HL-60/S4 treated with retinoic acid at 250 ng/mL for 4 days and 3 days (cell line): ENCODE results near the gene CSMD2.

Experiments used
- in situ Hi-C: fragments of 300-500 bp; cut with MboI; formaldehyde crosslinking; loops from 2 replicates; pipeline ENCODE4 v1.7.0; 2022; ENCODE audit warnings: low sequenced_read_pairs

Gene CSMD2

GRCh38 chr1:33624991-33625870 lies 539.8 kb downstream of the CSMD2 start:
- in situ Hi-C loops = loop anchor here (25.0 kb wide), 2 partner anchors 538 to 987 kb away; partner anchors contain the start of gene AZIN2

DNA sequence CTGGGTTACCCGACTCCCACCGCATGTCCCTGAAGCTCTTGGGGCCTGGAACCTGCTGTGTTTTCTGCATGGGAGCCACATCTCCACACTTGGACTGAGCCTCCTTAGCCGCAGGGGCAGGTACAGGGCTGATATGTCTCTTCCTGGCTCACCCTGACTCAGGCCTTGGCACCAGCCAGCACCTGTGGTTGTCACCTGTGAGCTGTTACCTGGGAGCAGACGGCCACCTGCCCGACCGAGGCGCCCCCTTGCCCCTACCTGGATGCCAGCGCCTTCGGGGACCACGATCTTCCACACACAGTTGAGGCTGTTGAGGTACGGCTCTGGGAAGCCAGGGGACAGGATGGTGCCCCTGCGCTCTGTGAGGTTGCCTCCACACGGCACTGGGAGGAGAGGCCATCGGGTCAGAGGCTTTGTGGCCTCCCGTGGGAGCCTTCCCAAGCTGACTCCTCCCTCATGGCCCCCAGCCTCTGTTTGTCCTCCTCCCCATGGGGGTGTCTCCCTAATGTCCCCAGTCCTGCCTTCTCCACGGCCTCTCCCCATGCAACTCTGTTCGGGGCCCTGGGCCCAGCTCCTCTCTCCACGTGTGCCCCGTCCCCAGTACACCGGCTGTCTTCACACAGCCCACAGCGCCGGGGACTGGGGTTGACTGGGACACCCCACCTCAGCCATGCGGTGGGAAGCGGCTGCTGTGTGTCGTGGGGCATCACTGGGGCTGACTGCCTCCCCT lies 540.6 kb downstream of the CSMD2 start:
- in situ Hi-C loops = loop anchor here (25.0 kb wide), 1 partner anchor 537 kb away; the partner anchor contains the start of gene AZIN2

- in situ Hi-C loops = loop anchor here (25.0 kb wide), 1 partner anchor 537 kb away; the partner anchor contains the start of gene AZIN2
Measured at GRCh38 chr1:33623811-33624210, 541.2 kb downstream of the CSMD2 start.

DNA sequence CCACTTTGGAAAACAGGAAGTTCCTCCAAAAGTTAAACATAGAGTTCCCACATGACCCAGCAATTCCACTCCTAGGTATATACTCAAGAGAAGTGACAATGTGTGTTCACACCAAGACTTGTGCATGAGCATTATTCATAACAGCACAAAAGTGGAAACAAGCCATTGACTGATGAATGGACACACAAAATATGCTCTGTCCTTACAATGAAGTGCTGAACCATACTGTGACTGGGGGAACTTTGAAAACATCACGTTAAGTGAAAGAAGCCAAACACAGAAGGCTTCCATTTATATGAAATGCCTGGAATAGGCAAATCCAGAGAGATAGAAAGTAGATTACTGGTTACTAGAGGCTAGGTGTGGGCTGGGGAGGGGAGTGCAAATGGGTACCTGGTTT lies 542.3 kb downstream of the CSMD2 start:
- in situ Hi-C loops = loop anchor here (25.0 kb wide), 1 partner anchor 535 kb away; the partner anchor contains the start of gene AZIN2

GRCh38 chr1:33618636-33619035 lies 546.4 kb downstream of the CSMD2 start:
- in situ Hi-C loops = loop anchor here (25.0 kb wide), 1 partner anchor 531 kb away; the partner anchor contains the start of gene AZIN2

GRCh38 chr1:33617451-33617850 lies 547.6 kb downstream of the CSMD2 start:
- in situ Hi-C loops = loop anchor here (25.0 kb wide), 1 partner anchor 530 kb away; the partner anchor contains the start of gene AZIN2

DNA sequence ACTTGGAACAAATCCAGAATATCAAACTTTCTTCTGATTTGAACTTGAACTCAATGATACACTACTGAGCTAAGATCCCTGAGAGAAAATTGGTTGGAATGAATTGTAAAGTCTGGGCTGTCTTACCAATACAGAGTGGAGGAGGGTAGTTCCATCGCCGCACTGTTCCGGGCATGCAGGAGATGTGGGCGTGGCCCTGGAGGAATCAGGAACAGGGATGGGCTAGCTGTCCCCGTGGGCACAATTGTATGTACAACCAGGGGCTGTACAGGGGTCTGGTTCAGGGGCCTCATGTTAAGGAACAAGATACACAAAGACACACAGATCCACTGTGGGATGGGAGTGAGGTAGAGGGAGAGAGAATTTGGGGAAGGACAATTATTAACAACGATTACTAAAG lies 548.2 kb downstream of the CSMD2 start:
- in situ Hi-C loops = loop anchor here (25.0 kb wide), 1 partner anchor 529 kb away; the partner anchor contains the start of gene AZIN2

- in situ Hi-C loops = loop anchor here (25.0 kb wide), 1 partner anchor 528 kb away; the partner anchor contains the start of gene AZIN2
Measured at GRCh38 chr1:33615546-33615945, 549.5 kb downstream of the CSMD2 start.

GRCh38 chr1:33610864-33611455 lies 554.1 kb downstream of the CSMD2 start:
- in situ Hi-C loops = loop anchor here (25.0 kb wide), 1 partner anchor 524 kb away; the partner anchor contains the start of gene AZIN2

DNA sequence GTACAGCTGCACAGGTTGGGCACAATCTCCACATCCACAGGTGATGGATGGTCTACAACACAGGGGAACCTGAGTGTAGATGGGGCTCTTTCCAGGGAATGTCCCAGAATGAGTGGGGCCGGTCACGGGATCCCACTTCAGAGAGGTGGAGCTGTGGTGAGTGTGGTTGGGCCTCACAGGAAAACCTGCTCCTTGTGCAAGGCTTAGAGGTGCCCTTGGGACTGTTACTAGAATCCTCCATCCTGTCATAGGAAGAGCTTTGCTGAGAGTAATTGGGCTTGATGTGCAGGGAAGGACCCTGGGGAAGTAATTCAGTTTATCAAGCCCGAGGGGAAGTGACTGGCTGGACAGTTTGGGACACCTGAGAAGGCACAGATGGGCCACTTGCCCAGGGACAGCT lies 554.6 kb downstream of the CSMD2 start:
- in situ Hi-C loops = loop anchor here (25.0 kb wide), 1 partner anchor 523 kb away; the partner anchor contains the start of gene AZIN2

DNA sequence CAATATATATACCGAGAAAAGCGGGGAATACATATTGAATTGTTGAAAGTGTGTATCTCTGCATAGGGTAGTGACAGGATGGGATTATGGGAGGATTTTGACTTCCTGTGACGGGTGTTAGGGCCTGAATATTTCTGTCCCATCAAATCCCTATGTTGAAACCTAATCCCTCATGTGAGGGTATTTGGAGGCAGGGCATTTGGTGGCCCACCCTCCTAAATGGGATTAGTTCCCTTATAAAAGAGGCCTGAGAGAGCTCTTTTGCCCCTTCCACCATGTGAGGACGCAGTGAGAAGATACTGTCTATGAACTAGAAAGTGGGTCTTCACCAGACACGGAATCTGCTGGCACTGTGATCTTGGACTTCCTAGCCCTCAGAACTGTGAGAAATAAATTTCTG lies 555.3 kb downstream of the CSMD2 start:
- in situ Hi-C loops = loop anchor here (25.0 kb wide), 1 partner anchor 522 kb away; the partner anchor contains the start of gene AZIN2

- in situ Hi-C loops = loop anchor here (25.0 kb wide), 1 partner anchor 522 kb away; the partner anchor contains the start of gene AZIN2
Measured at GRCh38 chr1:33608825-33609400, 556.1 kb downstream of the CSMD2 start.

DNA sequence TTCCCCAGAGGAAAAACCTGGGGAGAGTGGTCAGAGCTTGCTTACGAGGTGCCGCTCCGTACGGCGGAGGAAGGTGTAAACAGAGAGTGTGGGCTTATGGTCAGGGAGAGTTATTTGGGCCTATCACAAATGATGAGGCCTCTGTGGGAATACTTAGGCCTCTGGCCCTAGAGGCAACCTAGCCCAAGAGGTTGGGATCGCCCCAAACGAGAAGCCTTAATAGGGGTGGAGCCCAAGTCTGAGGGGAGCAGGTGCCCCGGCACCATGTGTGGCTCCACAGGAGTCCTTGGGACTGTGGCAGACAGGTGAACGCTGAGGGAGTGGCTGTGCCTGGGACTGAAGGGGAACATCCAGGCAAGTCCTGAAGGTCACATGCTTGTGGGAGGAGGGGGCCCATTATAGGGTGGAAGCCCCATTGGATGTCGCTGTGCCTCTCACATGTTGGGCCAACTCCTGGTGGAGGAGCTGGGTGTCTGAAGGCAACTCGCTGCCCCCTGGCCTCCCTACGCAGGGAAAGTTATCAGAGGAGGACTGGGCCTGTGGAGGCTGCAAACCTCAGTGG lies 557.5 kb downstream of the CSMD2 start:
- in situ Hi-C loops = loop anchor here (25.0 kb wide), 1 partner anchor 520 kb away; the partner anchor contains the start of gene AZIN2

DNA sequence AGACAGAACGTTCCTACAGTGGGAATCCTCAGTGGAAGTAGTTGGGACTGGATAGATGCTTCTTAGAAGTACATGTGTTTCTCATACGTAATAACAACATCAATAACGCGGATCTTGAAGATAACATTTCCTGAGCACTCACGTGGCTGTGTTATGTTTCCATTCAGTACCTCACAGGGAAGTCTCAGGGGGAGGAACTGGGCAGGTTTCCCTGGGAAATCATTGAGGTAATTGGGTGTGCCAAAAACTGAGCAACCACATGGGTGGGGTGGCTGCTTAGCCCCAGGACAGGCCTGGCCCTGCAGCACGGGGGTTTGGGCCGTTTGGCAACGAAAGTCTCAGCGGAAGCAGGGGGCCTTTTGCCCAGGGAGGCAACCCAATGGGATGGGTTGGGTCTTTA lies 558.8 kb downstream of the CSMD2 start:
- in situ Hi-C loops = loop anchor here (25.0 kb wide), 1 partner anchor 519 kb away; the partner anchor contains the start of gene AZIN2

DNA sequence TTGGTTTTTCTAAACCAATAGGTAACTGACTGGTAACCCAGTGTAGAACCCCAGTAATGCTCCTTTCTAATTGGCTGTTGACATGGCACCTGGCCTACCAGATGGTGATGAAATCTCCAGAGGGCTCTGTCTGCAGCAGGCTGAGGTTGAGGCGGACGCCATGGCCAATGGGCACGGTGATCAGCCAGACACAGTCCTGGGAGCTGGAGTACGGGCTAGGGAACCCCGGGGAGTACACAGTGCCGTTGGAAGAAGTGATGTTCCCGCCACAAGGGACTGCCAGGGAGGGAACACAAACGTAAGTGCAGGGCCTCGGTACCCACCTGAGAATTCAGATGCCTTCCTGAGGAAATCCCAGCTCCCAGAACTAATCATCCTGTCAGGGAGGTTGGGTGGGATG lies 562.8 kb downstream of the CSMD2 start:
- in situ Hi-C loops = loop anchor here (25.0 kb wide), 1 partner anchor 515 kb away; the partner anchor contains the start of gene AZIN2

GRCh38 chr1:33601751-33602150 lies 563.3 kb downstream of the CSMD2 start:
- in situ Hi-C loops = loop anchor here (25.0 kb wide), 1 partner anchor 514 kb away; the partner anchor contains the start of gene AZIN2

- in situ Hi-C loops = loop anchor here (25.0 kb wide), 1 partner anchor 512 kb away; the partner anchor contains the start of gene AZIN2
Measured at GRCh38 chr1:33599516-33600115, 565.4 kb downstream of the CSMD2 start.

- in situ Hi-C loops = no loop called here
Measured at GRCh38 chr1:33588726-33589125, 576.3 kb downstream of the CSMD2 start.

GRCh38 chr1:33586795-33587194 lies 578.2 kb downstream of the CSMD2 start:
- in situ Hi-C loops = no loop called here
